Measurements from ENCODE around the gene CARMIL1. TPM values are rescaled to one million over a fixed set of nuclear protein-coding genes. Genes with fewer than 3 reads are reported as not detected.

CARMIL1 gene
- total RNA-seq, 4 donors from 2014 or later, result 11.8 to 23.2 (median 17.1) TPM

DNA sequence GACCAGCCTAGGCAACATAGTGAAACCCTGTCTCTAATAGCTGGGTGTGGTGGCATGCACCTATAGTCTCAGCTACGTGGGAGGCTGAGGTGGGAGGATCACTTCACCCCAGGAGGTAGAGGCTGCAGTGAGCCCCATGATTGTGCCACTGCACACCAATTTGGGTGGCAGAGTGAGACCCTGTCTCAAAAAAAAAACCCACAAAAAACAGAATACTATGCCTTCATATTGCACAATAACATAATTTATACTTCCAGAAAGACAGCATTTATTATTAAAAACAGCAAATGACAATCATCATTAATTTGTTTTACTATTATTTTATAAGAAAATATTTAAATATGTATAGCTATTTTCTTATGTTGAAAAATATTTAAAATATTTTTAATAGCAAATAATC lies 30.0 kb upstream of the CARMIL1 start:
- TF ChIP-seq POLR2A (IDR thresholded peaks at IDR 0.05) (no peak), CTCF (IDR thresholded peaks at IDR 0.05) (no peak)
- Histone ChIP-seq H3K27me3 (no peaks in the 10 kb centered on the region), H3K4me3 (no peak overlapping the region), H3K27ac (no peak overlapping the region), H3K4me1 (no peaks in the 10 kb centered on the region), H3K36me3 (no peaks in the 10 kb centered on the region), H3K9me3 (no peaks in the 10 kb centered on the region)
- no peak for DNase-seq
- intact Hi-C loops (cut with DNase I; ENCODE audit: low total_unique reads), result no loop called here

GRCh38 chr6:25250878-25251277 lies 28.3 kb upstream of the CARMIL1 start:
- Histone ChIP-seq H3K27me3 (no peaks in the 10 kb centered on the region), H3K4me3 (no peak overlapping the region), H3K27ac (no peak overlapping the region), H3K9me3 (no peaks in the 10 kb centered on the region), H3K4me1 (no peaks in the 10 kb centered on the region), H3K36me3 (no peaks in the 10 kb centered on the region)
- DNase-seq, result no peak
- no peak for TF ChIP-seq POLR2A (IDR thresholded peaks at IDR 0.05)
- TF ChIP-seq CTCF (IDR thresholded peaks at IDR 0.05), result no peak
- intact Hi-C loops (cut with DNase I; ENCODE audit: low total_unique reads), result no loop called here

DNA sequence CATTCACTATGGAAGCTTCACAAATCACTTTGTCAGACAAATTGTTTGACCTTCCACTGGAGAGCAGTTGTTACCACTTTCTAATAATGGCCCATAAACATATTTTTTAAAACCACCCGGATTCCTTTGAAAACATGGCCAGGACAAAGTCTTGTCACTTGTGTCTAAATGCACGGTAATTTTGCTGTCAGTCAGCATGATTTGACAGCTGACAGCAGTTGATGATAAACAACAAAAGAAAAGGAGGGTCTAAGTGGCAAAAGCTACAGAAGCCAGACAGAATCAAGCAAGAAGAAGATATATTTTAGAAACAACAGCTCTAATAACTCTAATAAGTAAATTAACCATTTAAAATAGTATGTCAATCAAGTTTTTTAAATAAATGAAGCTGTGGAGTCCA lies 27.7 kb upstream of the CARMIL1 start:
- intact Hi-C loops (cut with DNase I; ENCODE audit: low total_unique reads), result no loop called here
- TF ChIP-seq POLR2A (IDR thresholded peaks at IDR 0.05), result no peak
- TF ChIP-seq CTCF (IDR thresholded peaks at IDR 0.05), result no peak
- H3K27me3 ChIP-seq, result no peaks in the 10 kb centered on the region
- no peaks in the 10 kb centered on the region for H3K9me3 ChIP-seq
- no peak overlapping the region for H3K27ac ChIP-seq
- DNase-seq, result no peak
- H3K36me3 ChIP-seq, result no peaks in the 10 kb centered on the region
- H3K4me3 ChIP-seq, result no peak overlapping the region
- H3K4me1 ChIP-seq, result no peaks in the 10 kb centered on the region

DNA sequence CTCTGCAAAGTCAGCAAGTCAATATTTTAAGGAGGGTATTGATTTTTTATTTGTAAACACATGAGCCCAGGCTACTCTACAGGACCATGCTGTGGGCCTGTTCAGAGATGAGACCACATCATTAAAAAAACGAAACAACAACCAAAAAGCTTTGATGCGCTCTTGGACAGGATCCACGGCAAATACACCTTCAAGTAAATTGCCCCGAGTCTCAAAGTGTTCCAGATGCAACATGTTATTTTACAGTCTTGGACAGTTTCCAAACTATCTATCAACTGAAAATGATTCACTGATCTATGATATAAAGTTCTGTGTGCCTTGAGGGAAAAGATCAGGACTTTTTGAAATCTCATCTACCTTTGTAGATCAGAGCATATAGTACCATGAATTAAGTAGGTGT lies 25.8 kb upstream of the CARMIL1 start:
- intact Hi-C loops (cut with DNase I; ENCODE audit: low total_unique reads), result no loop called here
- TF ChIP-seq CTCF (IDR thresholded peaks at IDR 0.05), result no peak
- TF ChIP-seq POLR2A (IDR thresholded peaks at IDR 0.05), result no peak
- no peaks in the 10 kb centered on the region for H3K4me1 ChIP-seq
- H3K27ac ChIP-seq, result no peak overlapping the region
- DNase-seq, result no peak
- H3K9me3 ChIP-seq, result no peaks in the 10 kb centered on the region
- H3K36me3 ChIP-seq, result no peaks in the 10 kb centered on the region
- H3K4me3 ChIP-seq, result no peak overlapping the region
- no peaks in the 10 kb centered on the region for H3K27me3 ChIP-seq

DNA sequence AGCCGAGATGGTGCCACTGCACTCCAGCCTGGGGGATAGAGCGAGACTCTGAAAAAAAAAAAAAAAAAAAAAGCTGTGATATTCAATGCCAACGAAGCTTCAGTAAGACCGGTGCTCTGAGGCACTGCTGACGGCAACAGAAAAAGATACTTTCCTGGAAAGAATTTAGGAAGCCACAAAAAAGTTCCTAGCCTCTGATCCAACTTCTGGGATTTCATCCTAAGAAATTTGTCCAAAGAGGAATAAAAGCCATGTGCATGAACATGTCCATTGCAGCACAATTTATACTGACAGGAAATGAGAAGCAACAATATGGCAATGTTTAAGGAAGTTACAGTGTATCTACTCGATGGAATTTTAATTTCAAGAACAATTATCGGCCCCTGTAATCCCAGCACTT lies 24.5 kb upstream of the CARMIL1 start:
- no peak overlapping the region for H3K4me3 ChIP-seq
- intact Hi-C loops (cut with DNase I; ENCODE audit: low total_unique reads), result no loop called here
- no peaks in the 10 kb centered on the region for H3K9me3 ChIP-seq
- DNase-seq, result no peak
- H3K27me3 ChIP-seq, result no peaks in the 10 kb centered on the region
- no peak for TF ChIP-seq POLR2A (IDR thresholded peaks at IDR 0.05)
- no peak for TF ChIP-seq CTCF (IDR thresholded peaks at IDR 0.05)
- H3K27ac ChIP-seq, result no peak overlapping the region
- H3K4me1 ChIP-seq, result no peaks in the 10 kb centered on the region
- no peaks in the 10 kb centered on the region for H3K36me3 ChIP-seq
